NCI-H1105 (cell line): ENCODE results near the gene OGT.
"Not testable (repeated sequence)": the region's sequence is repeated elsewhere in the genome, so short reads cannot be mapped to it uniquely, and the experiment has no call there.

Source experiments
- DNase-seq: peaks from one replicate; lab custom pipeline; 2025; lab: John Stamatoyannopoulos, UW

The OGT gene

DNA sequence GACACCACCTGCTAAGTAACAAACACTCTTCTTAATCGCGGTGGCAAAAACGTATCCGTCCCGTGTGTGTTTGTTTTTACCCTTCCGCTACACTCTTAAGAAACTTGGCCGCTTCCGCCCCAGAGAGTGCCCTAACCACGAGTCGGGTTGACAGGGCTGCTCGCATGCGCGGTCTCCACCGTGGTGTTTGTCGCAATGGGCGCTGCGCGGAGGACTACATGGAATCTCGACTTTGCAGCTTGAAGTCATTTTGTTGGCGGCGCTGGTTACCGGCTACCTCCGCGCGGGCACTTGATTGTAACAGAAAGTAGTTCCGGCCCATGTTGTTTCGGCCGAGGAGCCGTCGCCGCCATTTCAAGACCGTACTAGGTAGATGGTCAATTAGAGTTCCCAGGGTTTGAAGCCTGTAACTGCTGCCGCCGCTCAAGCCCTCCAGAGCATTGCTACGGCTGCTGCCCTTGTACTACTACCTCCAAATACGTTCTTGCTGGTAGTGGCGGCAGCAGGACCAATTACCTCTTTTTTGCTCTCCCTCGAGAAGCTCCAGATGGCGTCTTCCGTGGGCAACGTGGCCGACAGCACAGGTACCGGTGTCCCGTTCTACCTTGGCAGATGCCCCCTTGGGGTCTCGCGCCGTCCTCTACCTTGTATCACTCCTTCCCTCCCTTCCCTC is at the start of gene OGT:
Gene OGT (plus strand): TSS at position 352 of the 673 bp plus-strand sequence. CDS start 196 bp downstream, at position 548.
- peak; percentile 84 for DNase-seq

DNA sequence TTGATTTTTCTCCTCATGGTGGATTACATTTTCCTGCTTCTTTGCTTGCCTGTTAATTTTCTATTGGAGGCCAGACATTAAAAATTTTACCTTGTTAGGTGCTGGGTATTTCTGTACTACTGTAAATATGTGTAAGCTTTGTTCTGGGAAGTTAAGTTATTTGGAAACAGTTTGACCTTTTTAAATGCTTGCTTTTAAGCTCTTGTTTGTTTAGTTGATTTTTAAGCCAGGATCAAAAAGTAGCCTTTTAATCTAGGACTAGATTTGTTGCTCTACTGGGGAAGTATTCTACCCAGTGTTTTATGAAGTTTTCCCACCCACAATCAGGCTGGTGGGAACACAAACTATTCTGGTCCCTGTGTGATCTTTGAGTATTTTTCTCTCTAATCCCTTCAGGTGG is 45.1 kb upstream of the OGT start:
- DNase-seq = no peak

DNA sequence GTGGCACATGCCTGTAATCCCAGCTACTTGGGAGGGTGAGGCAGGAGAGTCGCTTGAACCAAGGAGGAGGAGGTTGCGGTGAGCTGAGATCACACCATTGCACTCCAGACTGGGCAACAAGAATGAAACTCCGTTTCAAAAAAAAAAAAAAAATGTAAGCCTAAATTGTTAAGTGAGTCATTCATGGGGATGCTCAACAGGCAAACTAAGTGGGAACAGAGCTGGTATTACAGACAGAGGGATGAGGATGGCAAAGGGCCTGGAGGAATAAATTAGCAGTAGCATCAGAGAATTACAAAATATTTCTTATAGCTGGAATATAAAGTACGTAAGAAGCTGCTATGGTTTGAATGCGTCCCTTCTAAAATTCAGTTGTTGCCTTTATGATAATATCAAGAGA is 43.4 kb upstream of the OGT start:
- no peak for DNase-seq

DNA sequence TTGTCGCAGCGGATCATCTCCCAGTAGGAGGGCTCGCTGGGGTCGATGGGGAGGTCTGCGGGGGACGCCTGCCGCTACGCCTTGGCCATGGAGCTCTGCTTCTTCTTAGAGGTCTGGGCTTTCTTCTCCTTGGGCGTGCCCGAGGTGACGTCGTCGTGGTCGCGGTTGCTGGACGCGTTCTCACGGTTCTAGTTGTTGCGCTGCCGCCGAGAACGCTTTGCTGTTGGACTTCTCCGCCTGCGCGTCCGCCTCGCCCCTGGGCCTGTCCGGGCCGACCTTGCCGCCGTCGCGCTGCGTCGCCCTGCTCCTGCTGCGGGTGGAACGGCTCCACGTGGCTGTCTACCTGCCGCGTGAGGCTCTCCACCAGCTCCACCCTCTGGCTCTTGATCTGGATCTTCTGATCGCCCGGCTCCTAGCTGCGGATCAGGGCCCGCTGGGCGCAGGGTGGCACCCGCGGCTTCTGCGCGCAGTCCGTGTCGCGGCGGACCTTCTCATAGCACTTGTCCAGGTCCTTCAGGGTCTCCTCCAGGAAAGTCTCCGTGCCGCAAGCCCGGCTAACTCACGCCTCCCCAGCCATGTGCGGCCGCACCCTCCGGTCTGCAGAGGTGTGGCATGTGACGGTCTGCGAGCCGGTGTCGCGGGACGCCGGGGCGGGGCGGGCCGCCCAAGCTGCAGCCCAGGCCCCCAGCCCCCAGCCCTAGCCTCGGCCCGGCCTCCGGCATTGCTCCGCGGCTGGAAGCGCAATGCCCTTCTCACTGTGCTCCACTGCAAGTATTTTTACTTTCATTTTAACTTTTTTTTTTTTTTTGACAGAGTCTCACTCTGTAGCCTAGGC is 40.5 kb upstream of the OGT start:
- no peak for DNase-seq

DNA sequence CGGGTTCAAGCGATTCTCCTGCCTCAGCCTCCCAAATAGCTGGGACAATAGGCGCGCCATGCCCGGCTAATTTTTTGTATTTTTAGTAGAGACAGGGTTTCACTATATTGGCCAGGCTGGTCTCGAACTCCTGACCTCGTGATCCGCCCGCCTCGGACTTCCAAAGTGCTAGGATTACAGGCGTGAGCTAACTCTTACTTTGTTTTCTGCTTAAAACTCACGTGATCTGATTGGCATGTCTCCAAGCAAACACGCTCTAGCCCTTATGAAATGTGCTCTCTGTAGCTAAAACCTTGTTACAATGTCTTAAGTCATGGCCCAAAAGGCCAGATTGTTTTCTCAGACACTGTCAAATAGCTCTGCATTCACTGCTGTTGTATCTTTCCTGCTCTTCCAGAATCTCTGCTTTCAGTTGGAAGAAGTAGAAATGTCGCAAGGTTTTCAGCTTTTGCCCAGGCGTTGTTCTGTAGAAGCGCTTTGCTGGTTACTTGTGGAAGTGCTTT is 39.7 kb upstream of the OGT start:
- DNase-seq = no peak

DNA sequence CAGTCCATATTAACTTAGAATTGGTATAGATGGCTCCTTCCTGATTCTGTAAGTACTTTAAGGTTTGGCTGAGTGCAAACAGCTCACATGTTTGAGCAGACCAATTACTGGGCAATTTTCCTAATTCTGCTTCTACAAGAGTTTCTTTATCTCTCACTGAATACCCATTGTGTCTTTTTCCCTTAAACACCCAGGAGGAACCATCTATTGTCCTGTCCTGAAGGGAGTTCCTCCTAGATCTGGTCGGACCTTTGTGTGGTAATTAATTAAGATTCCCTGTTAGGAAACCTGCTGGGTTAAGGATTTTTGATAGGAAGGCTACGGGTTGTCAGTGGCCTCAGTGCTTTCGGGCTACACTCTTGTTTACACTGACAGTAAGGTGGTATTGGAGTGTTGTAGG is 36.9 kb upstream of the OGT start:
- DNase-seq = not testable (repeated sequence)

DNA sequence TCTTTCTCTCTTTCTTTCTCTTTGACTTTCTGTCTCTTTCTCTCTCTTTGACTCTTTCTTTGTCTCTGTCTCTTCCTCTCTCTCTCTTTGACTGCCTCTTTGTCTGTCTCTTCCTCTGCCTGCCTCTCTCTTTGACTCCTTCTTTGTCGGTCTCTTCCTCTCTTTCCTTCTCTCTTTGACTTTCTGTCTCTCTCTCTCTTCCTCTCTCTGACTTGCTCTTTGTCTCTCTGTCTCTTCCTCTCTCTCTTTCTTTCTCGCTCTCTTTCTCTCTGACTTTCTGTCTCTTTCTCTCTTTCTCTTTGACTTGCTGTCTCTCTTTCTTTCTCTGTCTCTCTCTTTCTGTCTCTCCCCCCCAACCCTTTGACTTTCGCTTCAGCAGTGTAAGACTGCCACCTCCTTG is 36.4 kb upstream of the OGT start:
- DNase-seq = no peak

DNA sequence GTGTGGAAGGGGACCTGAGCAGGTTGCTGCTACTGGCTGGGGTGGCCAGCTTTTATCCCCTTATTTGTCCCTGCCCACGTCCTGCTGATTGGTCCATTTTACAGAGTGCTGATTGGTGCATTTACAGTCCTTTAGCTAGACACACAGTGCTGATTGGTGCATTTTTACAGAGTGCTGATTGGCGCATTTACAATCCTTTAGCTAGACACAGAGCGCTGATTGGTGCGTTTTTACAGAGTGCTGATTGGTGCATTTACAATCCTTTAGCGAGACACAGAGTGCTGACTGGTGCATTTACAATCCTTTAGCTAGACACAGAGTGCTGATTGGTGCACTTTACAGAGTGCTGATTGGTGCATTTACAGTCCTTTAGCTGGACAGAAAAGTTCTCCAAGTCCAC is 30.8 kb upstream of the OGT start:
- not testable (repeated sequence) for DNase-seq

DNA sequence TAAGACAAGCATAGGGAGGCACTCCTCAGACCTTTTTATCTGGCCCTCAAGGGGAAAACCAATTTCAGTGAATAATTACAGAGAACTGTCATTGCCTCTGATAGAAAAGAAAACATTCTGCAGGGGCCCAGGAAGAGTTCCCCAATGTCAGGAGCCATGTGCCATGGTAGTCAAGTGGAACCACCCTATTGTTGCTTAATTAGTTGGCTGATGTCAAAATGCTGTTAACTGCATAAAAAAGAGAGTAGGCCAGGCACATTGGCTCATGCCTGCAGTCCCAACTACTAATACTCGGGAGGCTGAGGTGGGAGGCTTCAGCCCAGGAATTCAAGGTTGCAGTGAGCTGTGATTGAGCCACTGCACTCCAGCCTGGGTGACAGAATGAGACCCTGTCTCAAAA is 28.6 kb upstream of the OGT start:
- no peak for DNase-seq

DNA sequence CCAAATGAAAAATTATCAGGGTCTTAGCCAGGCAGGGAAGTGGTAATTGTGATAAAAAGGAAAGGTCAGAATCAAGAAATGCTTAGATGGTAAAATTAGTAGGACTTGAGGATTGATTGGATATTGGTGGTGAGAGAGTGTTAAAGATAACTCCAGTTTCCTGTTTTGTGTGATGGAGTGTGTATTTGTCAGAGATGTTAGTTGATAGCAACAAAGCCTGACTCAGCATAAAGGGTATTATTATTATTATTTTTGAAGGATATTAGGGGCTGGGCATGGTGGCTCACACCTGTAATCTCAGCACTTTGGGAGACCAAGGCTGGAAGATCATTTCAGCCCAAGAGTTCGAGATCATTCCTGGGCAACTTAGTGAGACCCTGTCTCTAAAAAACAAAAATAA is 23.6 kb upstream of the OGT start:
- no peak for DNase-seq

DNA sequence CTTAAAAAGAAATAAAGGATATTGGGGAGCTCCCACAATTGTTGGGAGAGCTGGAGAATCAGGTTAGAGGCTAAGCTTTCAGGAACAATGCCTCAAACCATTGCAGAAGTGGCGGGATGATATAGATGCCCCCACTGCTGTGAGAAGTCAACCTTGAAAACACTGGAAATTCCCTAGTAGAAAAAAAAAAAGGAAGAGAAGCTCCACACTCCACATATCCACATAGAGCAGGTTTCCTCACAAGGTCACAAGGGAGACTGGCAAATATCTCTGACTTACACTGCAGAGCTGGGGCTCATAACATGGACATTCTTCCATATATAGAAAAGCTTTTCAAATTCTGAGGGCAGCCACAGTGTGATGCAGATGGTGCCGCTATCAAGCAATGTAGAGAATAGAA is 22.7 kb upstream of the OGT start:
- no peak for DNase-seq

DNA sequence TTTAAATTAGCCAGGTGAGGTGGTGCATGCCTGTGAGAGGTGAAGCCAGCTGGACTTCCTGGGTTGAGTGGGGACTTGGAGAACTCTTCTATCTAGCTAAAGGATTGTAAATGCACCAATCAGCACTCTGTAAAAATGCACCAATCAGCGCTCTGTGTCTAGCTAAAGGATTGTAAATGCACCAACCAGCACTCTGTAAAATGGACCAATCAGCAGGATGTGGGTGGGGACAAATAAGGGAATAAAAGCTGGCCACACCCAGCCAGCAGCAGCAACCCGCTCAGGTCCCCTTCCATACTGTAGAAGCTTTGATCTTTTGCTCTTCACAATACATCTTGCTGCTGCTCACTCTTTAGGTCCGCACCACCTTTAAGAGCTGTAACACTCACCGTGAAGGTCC is 19.2 kb upstream of the OGT start:
- DNase-seq = not testable (repeated sequence)

DNA sequence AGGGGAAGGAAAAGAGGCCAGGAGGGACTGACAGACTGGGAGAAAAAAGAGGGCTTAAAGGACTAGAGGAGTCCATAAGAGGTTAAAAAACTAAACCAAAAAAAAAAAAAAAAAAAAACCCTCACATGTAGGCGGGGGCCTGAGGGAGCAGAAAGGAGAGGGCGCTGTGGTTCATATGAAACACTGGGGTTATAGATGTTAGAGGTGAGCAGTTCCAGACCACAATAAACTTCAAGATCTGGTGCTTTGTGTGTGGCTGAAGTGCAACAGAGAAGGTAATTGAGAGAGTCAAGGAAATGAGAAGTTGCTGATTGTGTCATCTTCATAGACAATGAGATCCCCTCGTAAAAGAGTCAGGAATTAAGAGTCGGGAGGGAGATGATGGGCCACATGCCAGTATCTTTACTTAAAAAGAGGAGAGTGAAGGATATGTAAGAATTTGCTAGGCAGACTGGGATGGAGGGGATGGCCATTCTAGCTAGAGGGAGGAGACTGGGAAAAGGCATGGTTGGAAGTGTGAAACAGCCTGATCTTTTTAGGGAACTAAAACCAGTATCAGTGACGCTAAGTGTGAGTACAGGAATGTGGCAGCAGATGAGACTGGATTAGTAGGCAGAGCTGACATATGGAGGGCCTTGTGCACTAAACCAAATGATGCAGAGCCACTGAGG is 18.4 kb upstream of the OGT start:
- DNase-seq = no peak

DNA sequence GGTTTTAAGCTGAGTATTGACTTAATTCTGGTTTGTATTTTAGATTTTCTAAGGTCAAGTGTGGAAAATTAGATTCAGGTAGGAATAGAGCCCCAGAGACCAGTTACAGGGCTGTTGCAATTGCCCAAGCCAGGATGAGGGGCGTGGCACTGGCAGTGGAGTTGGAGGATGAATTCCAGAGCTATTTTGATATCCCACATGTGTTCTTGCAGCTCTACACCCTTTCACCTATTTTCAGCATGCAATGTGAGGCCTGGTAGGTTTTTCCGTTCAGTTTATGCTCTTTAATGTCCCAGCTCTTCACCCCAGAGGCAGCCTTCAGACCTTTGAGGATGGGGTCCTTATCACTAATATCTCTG is 17.9 kb upstream of the OGT start:
- no peak for DNase-seq

DNA sequence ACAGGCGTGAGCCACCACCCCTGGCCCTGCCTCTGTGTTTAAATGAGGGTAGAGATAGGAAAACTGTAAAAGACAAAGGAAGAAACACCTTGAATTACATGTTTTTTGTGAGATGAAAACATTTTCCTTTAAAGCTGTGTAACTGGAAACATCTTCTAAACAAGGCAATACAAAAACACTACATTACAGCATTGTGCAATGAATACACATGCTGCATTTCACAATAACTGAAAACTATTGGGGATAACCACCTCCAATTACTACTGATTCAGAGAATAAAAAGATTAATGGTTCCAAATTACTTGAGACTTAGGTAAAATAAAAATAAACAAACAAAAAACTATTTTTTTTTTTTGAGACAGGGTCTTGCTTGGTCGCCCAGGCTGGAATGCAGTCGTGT is 7.6 kb upstream of the OGT start:
- no peak for DNase-seq

DNA sequence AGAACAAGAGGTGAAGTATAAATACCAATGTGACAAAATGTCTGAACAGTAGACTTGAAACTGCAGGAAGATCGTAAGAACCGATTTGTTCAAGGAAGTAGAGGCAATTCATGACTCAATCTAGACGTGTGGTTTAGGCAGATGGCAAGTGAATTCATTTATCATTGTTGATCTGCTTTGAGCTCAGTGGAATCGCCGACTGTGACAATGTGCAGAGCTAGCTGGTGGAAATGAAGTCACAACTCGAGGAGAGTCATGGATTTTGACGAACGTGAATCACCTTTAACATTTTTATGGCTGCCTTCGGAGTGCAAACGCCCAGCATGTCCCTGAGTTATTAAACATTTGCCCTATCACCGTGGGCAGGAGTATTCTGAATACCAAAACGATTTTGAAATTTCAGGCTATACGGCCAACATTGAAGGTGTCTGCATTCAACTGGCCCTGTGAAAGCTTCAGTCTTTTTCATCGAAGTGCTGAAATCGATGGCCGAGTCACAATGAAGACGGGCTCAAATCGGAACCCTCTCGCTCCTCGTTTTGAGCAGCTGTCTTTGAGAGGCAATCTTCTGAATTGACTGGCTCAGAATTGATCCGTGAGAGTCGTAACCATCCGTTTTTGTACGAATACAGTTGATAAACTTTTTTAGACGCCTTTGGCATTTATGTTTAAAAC is 689 bp upstream of the OGT start:
- DNase-seq = no peak

DNA sequence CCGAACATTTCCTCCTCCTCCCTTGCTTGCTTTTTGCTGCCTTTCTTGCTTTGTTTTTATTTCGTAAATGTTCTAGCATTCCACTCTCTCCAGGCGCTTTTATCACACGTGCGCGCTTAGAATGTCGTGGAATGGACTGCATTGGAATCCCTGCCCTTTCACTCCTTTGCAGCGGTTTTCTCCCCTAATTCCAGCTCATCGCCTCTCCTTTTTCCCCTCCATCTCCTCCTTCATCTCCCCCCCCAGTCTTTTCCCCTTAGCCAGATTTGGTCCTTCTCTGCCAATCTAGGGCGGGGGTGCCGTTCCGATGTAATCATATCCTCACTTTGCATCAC is 579 bp downstream of the OGT start:
- DNase-seq = no peak

DNA sequence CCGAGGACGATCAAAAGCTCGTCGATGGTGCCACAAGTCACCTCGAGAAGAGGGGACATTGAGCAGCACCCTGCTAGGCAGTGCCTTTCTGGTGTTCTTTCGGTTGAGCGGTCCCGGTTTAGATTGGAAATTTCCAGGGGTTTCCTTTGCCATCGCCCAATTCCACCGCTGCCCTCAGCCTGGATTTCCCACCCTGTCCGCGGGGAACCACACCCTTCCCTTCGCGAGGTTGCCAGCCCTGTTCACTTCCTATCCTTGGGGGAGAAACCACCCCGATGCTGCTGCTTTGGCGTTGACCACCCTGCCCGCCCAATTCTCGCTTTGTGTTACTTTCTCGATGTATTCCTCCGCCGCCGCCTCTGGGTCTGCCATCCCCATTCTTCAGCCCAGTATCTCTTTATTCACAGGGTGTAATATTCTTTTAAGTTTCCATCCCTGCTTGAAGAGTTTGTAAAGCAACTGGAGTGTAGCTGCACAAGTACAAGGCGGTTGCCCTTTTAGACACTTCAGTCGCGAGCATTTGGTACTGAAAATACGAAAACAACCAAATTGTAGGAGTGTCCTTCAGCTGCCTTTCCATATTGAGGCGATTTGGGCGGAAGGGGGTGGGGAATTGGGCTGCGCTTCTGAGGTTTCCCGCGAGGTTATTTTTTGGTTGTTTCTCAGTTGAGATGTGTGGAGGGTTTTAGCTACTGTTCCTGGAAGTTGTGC is 1.1 kb downstream of the OGT start:
- DNase-seq = peak; percentile 31

DNA sequence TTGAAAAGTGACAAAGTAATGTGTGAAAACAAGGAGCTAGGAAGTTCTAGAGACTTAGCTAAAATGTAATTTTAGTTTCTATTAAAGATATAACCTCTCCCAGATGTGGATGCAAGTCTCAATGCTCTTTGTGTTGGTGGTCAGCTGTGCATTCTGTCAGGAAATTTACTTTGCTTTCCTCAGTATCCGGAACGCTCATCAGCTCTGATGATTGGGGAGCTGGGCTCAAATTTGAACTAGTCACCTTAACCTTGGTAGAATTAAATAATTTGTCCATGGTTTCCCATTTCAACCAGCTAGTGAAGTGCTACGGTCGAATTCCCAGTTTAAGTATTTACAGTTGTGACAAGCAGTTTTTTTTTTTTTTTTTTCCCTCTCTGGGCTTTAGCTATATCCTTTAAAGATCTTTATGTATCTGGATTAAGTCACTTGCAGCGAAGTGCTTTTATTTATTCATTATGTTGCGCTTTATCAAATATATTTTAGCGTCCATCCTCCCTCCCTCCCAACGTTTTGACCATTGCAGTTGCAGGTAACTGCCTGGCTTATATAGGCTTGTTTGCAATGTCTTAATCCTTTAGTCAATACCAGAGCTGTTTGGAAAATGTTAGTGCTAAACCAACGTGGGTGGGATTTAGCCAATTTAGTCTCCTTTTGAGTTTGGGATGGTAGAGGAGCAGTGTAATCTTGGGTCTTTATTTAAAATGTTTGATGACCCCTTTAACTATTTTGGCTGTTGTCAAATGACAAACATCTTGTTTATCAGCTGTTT is 2.1 kb downstream of the OGT start:
- no peak for DNase-seq

DNA sequence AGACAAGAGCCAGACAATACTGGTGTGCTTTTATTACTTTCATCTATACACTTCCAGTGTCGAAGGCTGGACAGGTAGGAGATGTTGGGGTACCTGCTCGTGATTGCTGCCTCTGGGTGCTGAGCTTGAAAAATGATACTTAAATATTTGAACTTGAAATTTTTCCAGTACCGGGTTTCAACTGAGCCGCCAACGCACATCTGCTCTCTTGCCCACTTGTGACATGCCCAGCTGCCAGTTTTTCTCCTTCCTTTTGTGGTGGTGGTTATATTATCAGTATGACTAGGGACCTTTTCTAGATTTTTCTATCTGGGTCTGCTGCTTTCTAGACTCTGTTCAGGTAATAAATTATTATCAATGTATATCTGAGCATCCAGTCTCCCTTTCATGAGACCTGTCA is 3.4 kb downstream of the OGT start:
- DNase-seq = no peak

DNA sequence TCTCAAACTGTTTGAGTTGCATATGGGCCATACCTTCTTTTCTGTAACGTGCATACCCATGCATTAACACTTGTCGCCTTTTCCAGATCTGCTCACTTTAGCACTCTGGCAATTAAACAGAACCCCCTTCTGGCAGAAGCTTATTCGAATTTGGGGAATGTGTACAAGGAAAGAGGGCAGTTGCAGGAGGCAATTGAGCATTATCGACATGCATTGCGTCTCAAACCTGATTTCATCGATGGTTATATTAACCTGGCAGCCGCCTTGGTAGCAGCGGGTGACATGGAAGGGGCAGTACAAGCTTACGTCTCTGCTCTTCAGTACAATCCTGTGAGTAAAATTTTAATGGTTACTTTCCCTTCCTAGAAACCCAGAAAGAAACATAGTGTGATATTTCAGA is 4.8 kb downstream of the OGT start:
- DNase-seq = no peak
